GM10266 (cell line): ENCODE results near the gene MAP2K5.

Source experiments
- DNase-seq: peaks from one replicate; pipeline ENCODE4 v3.0.0; 2012; ENCODE audit errors: extremely low spot score
- CTCF ChIP-seq: IDR thresholded peaks from 2 replicates; pipeline ENCODE4 v1.5.1; 2012; ENCODE audit warnings: mild to moderate bottlenecking, low read depth; ENCODE audit not compliant: control insufficient read depth, insufficient read depth; ENCODE audit errors: missing control alignments

The MAP2K5 gene

GRCh38 chr15:67820122-67820991 is 277.9 kb downstream of the MAP2K5 start:
- peak; percentile 26 for DNase-seq
- no peak for TF ChIP-seq CTCF

GRCh38 chr15:67820992-67821783 is 278.7 kb downstream of the MAP2K5 start:
- peak; percentile 80 for DNase-seq
- no peak for TF ChIP-seq CTCF

- TF ChIP-seq CTCF, result no peak
Observed at GRCh38 chr15:67821784-67822440, 279.4 kb downstream of the MAP2K5 start.

GRCh38 chr15:67822537-67823313 is 280.2 kb downstream of the MAP2K5 start:
- DNase-seq, result peak; percentile 51
- TF ChIP-seq CTCF, result no peak

More at GRCh38 chr15:67821784-67822440, 279.4 kb downstream of the MAP2K5 start:
- peak; percentile 42 for DNase-seq

- DNase-seq, result peak; percentile 61
- no peak for TF ChIP-seq CTCF
Observed at GRCh38 chr15:67823314-67824196, 281.1 kb downstream of the MAP2K5 start.

- DNase-seq, result peak; percentile 49
Observed at GRCh38 chr15:67824197-67824968, 281.9 kb downstream of the MAP2K5 start.

More at GRCh38 chr15:67824197-67824968, 281.9 kb downstream of the MAP2K5 start:
- TF ChIP-seq CTCF, result no peak
